H1 (cell line): ENCODE measurements around the gene AVP. TPM values are rescaled to one million over a fixed set of nuclear protein-coding genes. Genes with fewer than 3 reads are reported as not detected.

ENCODE experiments used
- CTCF ChIA-PET: fragments of 300-600 bp; sonication (Branson Sonifier 250); formaldehyde crosslinking; loops from one replicate; lab custom pipeline; 2021; ENCODE audit not compliant: partially characterized antibody; lab: Charles Lee
- POLR2A ChIA-PET: fragments of 300-600 bp; sonication (Branson Sonifier 250); formaldehyde crosslinking; loops from one replicate; lab custom pipeline; 2021; ENCODE audit warnings: inconsistent platforms; ENCODE audit not compliant: partially characterized antibody; lab: Charles Lee
- DNase-seq, 2 experiments: peaks; one replicate each; pipeline versions ENCODE4 v3.0.0 to v3.0.0-alpha.2; 2010 to 2022; ENCODE audit warnings: low spot score in 2 of 2, low read depth in 1 of 2, mixed read lengths in 1 of 2
- FAIRE-seq: peaks from 2 replicates; lab custom pipeline; 2011; peaks lifted over from hg19 to GRCh38; lab: Jason Lieb, UNC
- H2AFZ ChIP-seq: 2 replicates; pipeline ENCODE4 v1.8.1; 2012; ENCODE audit warnings: low read length, inconsistent platforms
- H2AK5ac ChIP-seq: 2 replicates; pipeline ENCODE4 v1.6.1; 2013; ENCODE audit warnings: low read depth, low read length
- H2BK120ac ChIP-seq: replicated peaks from 2 replicates; pipeline ENCODE3; 2013; ENCODE audit warnings: low read depth, low read length, inconsistent platforms
- H2BK12ac ChIP-seq: 2 replicates; pipeline ENCODE4 v1.6.1; 2013; ENCODE audit warnings: low read depth, low read length
- H2BK15ac ChIP-seq: 2 replicates; pipeline ENCODE4 v1.6.1; 2013; ENCODE audit warnings: low read length
- H2BK20ac ChIP-seq: 2 replicates; pipeline ENCODE4 v1.6.1; 2013; ENCODE audit warnings: low read length
- H2BK5ac ChIP-seq: 2 replicates; pipeline ENCODE4 v1.6.1; 2013; ENCODE audit warnings: low read depth, low read length
- H3K14ac ChIP-seq: 2 replicates; pipeline ENCODE4 v1.6.1; 2013; ENCODE audit warnings: inconsistent platforms; ENCODE audit not compliant: insufficient read length
- H3K18ac ChIP-seq: 2 replicates; pipeline ENCODE4 v1.6.1; 2013; ENCODE audit warnings: low read length; ENCODE audit errors: extremely low read depth
- H3K23ac ChIP-seq: 2 replicates; pipeline ENCODE4 v1.6.1; 2013; ENCODE audit warnings: inconsistent platforms; ENCODE audit not compliant: insufficient read length
- H3K23me2 ChIP-seq: 2 replicates; pipeline ENCODE4 v1.6.1; 2013; ENCODE audit warnings: low read depth, low read length
- H3K27ac ChIP-seq: 2 replicates; pipeline ENCODE4 v1.6.1; 2011; ENCODE audit warnings: low read depth, low read length, inconsistent platforms
- H3K27me3 ChIP-seq, 4 experiments: replicated peaks in 1 of 4; 1 replicate in 1 of 4; 2 replicates in 3 of 4; pipeline versions ENCODE4 v1.6.1 to v1.8.1; 2011 to 2013; ENCODE audit warnings: low read length in 3 of 4, mild to moderate bottlenecking in 3 of 4, inconsistent platforms in 2 of 4, mixed read lengths in 2 of 4, moderate library complexity in 1 of 4; ENCODE audit not compliant: control insufficient read depth in 3 of 4, insufficient read depth in 3 of 4; ENCODE audit errors: extremely low read depth in 1 of 4
- H3K36me3 ChIP-seq, 4 experiments: 2 replicates each; pipeline versions ENCODE4 v1.6.1 to v1.8.1; 2011 to 2013; ENCODE audit warnings: mild to moderate bottlenecking in 4 of 4, low read length in 3 of 4, moderate library complexity in 2 of 4, control low read depth in 1 of 4, inconsistent platforms in 1 of 4; ENCODE audit not compliant: insufficient read depth in 4 of 4, control insufficient read depth in 2 of 4
- H3K4ac ChIP-seq: replicated peaks from 2 replicates; pipeline ENCODE3; 2013; ENCODE audit warnings: low read length, low read depth, mixed read lengths, inconsistent platforms; ENCODE audit not compliant: insufficient read length
- H3K4me1 ChIP-seq, 4 experiments: replicated peaks in 1 of 4; 1 replicate in 1 of 4; 2 replicates in 3 of 4; pipeline versions ENCODE4 v1.6.1 to v1.8.1; 2011 to 2013; ENCODE audit warnings: low read length in 3 of 4, inconsistent platforms in 2 of 4, mixed read lengths in 1 of 4; ENCODE audit not compliant: insufficient read depth in 4 of 4, control insufficient read depth in 3 of 4
- H3K4me2 ChIP-seq, 2 experiments: 2 replicates each; pipeline versions ENCODE4 v1.6.1 to v1.8.1; 2011 to 2013; ENCODE audit warnings: low read depth in 2 of 2, low read length in 2 of 2, control low read depth in 1 of 2, inconsistent platforms in 1 of 2, mild to moderate bottlenecking in 1 of 2; ENCODE audit not compliant: insufficient read depth in 1 of 2
- H3K4me3 ChIP-seq, 4 experiments: fragments of 200-600, 300-600 bp in 1 of 4; sonication (generic), shearing (Covaris generic), sonication (Bioruptor Twin) in 1 of 4; 2 replicates each; pipeline versions ENCODE4 v1.5.1 to v1.8.1; 2011 to 2016; ENCODE audit warnings: low read length in 4 of 4, low read depth in 3 of 4, control low read depth in 2 of 4, inconsistent platforms in 2 of 4, mild to moderate bottlenecking in 2 of 4, mixed read lengths in 1 of 4, moderate library complexity in 1 of 4; ENCODE audit not compliant: insufficient read depth in 2 of 4; ENCODE audit errors: extremely low read depth in 1 of 4
- H3K56ac ChIP-seq: replicated peaks from 2 replicates; pipeline ENCODE3; 2013; ENCODE audit warnings: low read depth, mild to moderate bottlenecking, mixed read lengths, low read length, inconsistent platforms; ENCODE audit not compliant: insufficient read length
- H3K79me1 ChIP-seq: 2 replicates; pipeline ENCODE4 v1.6.1; 2013; ENCODE audit warnings: low read depth, low read length, control low read depth
- H3K79me2 ChIP-seq, 2 experiments: 2 replicates each; pipeline versions ENCODE4 v1.6.1 to v1.8.1; 2012 to 2013; ENCODE audit warnings: low read length in 2 of 2, mild to moderate bottlenecking in 2 of 2, inconsistent platforms in 1 of 2; ENCODE audit not compliant: insufficient read depth in 2 of 2, control insufficient read depth in 1 of 2
- H3K9ac ChIP-seq, 4 experiments: replicated peaks in 1 of 4; 1 replicate in 1 of 4; 2 replicates in 3 of 4; pipeline versions ENCODE4 v1.6.1 to v1.8.1; 2011 to 2013; ENCODE audit warnings: low read depth in 3 of 4, low read length in 3 of 4, control low read depth in 2 of 4, mild to moderate bottlenecking in 2 of 4, moderate library complexity in 2 of 4, inconsistent platforms in 1 of 4; ENCODE audit errors: extremely low read depth in 1 of 4
- H3K9me3 ChIP-seq, 2 experiments: 2 replicates each; pipeline versions ENCODE4 v1.6.1 to v1.8.1; 2012 to 2013; ENCODE audit warnings: mild to moderate bottlenecking in 2 of 2, moderate library complexity in 2 of 2, control low read depth in 1 of 2, inconsistent platforms in 1 of 2, low read depth in 1 of 2, low read length in 1 of 2, mixed read lengths in 1 of 2; ENCODE audit not compliant: insufficient read depth in 2 of 2
- H4K20me1 ChIP-seq, 2 experiments: replicated peaks in 1 of 2; 2 replicates each; pipeline versions ENCODE3 to v1.8.1; 2011 to 2013; ENCODE audit warnings: inconsistent platforms in 2 of 2, low read length in 2 of 2, mild to moderate bottlenecking in 1 of 2; ENCODE audit not compliant: insufficient read depth in 2 of 2, control insufficient read depth in 1 of 2
- H4K5ac ChIP-seq: 2 replicates; pipeline ENCODE4 v1.6.1; 2013; ENCODE audit warnings: low read length, low read depth, mixed read lengths, inconsistent platforms; ENCODE audit not compliant: insufficient read length
- H4K8ac ChIP-seq: 2 replicates; pipeline ENCODE4 v1.8.0; 2013; ENCODE audit warnings: mild to moderate bottlenecking, moderate library complexity, low read length, inconsistent platforms; ENCODE audit not compliant: insufficient read depth; ENCODE audit errors: extremely low read depth
- H4K91ac ChIP-seq: replicated peaks from 2 replicates; pipeline ENCODE3; 2013; ENCODE audit warnings: low read length, mixed read lengths, inconsistent platforms; ENCODE audit not compliant: insufficient read length
- CHD1 ChIP-seq: IDR thresholded peaks from 2 replicates; pipeline ENCODE4 v1.6.1; 2012; ENCODE audit warnings: low read depth, low read length, improper control_type of control experiment
- CTBP2 ChIP-seq: IDR thresholded peaks from 2 replicates; pipeline ENCODE4 v1.7.0; 2011; ENCODE audit warnings: borderline replicate concordance, mild to moderate bottlenecking, moderate library complexity, mixed read lengths, low read length; ENCODE audit not compliant: insufficient read depth, insufficient read length
- E2F6 ChIP-seq: IDR thresholded peaks from 2 replicates; pipeline ENCODE4 v1.6.1; 2012; ENCODE audit warnings: inconsistent platforms
- EGR1 ChIP-seq: IDR thresholded peaks from 2 replicates; pipeline ENCODE4 v1.6.1; 2011; ENCODE audit warnings: low read depth, low read length, borderline replicate concordance
- JUND ChIP-seq: IDR thresholded peaks from 2 replicates; pipeline ENCODE4 v1.6.1; 2011; ENCODE audit warnings: mild to moderate bottlenecking, improper control_type of control experiment, low read length
- KDM1A ChIP-seq: fragments of 200-600, 300-600 bp; sonication (generic); IDR thresholded peaks from 2 replicates; pipeline ENCODE4 v1.7.1; 2016; ENCODE audit warnings: mild to moderate bottlenecking, low read length, borderline replicate concordance
- POLR2AphosphoS5 ChIP-seq: IDR thresholded peaks from 2 replicates; pipeline ENCODE4 v1.6.1; 2011; ENCODE audit warnings: low read depth, low read length
- RFX5 ChIP-seq: IDR thresholded peaks from 2 replicates; pipeline ENCODE4 v1.6.1; 2011; ENCODE audit warnings: low read depth, low read length, improper control_type of control experiment, borderline replicate concordance
- RXRA ChIP-seq: IDR thresholded peaks from 2 replicates; pipeline ENCODE4 v1.6.1; 2011; ENCODE audit warnings: low read depth, mild to moderate bottlenecking, low read length, moderate library complexity; ENCODE audit not compliant: insufficient read depth
- SAP30 ChIP-seq: fragments of 300-600 bp; sonication (generic); IDR thresholded peaks from 2 replicates; pipeline ENCODE4 v1.7.1; 2012; ENCODE audit warnings: low read length, moderate library complexity, mild to moderate bottlenecking, inconsistent platforms; ENCODE audit not compliant: insufficient read depth, insufficient replicate concordance
- SIN3A ChIP-seq, 2 experiments: IDR thresholded peaks in 1 of 2; conservative IDR thresholded peaks in 1 of 2; 2 replicates each; pipeline ENCODE4 v1.6.1; 2011 to 2012; ENCODE audit warnings: low read length in 2 of 2, improper control_type of control experiment in 1 of 2, low read depth in 1 of 2, mild to moderate bottlenecking in 1 of 2
- SP1 ChIP-seq: IDR thresholded peaks from 2 replicates; pipeline ENCODE4 v1.6.1; 2011; ENCODE audit warnings: low read depth, low read length
- SP4 ChIP-seq: IDR thresholded peaks from 2 replicates; pipeline ENCODE4 v1.6.1; 2012; ENCODE audit warnings: low read length, inconsistent platforms
- WGBS, 2 experiments: shearing (Covaris generic) in 1 of 2; methylation state at CpG; one replicate each; pipeline versions ENCODE4 v1.1.6 to v1.1.7; 2013 to 2015; ENCODE audit warnings: low lambda C conversion rate in 2 of 2, mixed read lengths in 2 of 2, inconsistent platforms in 1 of 2, low coverage in 1 of 2, missing lambda C conversion rate in 1 of 2; ENCODE audit not compliant: insufficient replicate concordance in 2 of 2, insufficient coverage in 1 of 2, insufficient read length in 1 of 2; ENCODE audit errors: extremely low coverage in 1 of 2, missing lambda C conversion rate in 1 of 2; 5-methylcytosine and 5-hydroxymethylcytosine counted together
- polyA plus RNA-seq, 7 experiments: library from polyadenylated mRNA; depleted of rRNA in 3 of 7; stranded (reverse) in 5 of 7; unstranded in 2 of 7; fragments of >200 nt in 5 of 7; fragments of 200-250 nt in 2 of 7; gene quantifications; 1 replicate in 5 of 7; 2 replicates in 1 of 7; 4 replicates in 1 of 7; pipeline versions ENCODE4 v1.2.1 to v1.2.3, GENCODE V29; 2011 to 2013; ENCODE audit warnings: missing spikeins in 2 of 7, mixed read lengths in 2 of 7
- total RNA-seq: library from RNA; stranded (reverse); fragmentation: NEBNext Ultra II Directional; extraction: Animal tissue kit (Norgen Biotek cat#: 25700); gene quantifications from 2 replicates; pipeline ENCODE4 v1.2.1, GENCODE V29; 2021

AVP gene
- total and polyA plus RNA-seq, 2 of the 8 experiments (the other 6 are each of a cell fraction or from before 2014, with no cell fraction given), result 0.18 TPM; not detected in 1

GRCh38 chr20:3080939-3081388 is 3.6 kb downstream of the AVP start:
- H3K18ac ChIP-seq, result no peak overlapping the region
- H2AK5ac ChIP-seq, result no peak overlapping the region
- no peak overlapping the region for H2BK120ac ChIP-seq
- no peaks in the 10 kb centered on the region for H3K36me3 ChIP-seq
- WGBS, 2 experiments, result 84% methylated on average over 6 of the region's 6 CpGs; no CpG with 5 or more reads in 1 of the 2 experiments
- H3K9ac ChIP-seq, result no peak overlapping the region
- H3K23ac ChIP-seq, result no peak overlapping the region
- no peak overlapping the region for H3K4ac ChIP-seq
- peaks cover 11% of the 10 kb centered on the region; the same call in 1 of the 2 replicates for H3K23me2 ChIP-seq
- no peak overlapping the region for H3K56ac ChIP-seq
- H2AFZ ChIP-seq, result no peak overlapping the region
- no peaks in the 10 kb centered on the region for H4K20me1 ChIP-seq
- H4K91ac ChIP-seq, result no peak overlapping the region
- H3K4me1 ChIP-seq, result peaks cover 0 to 8% (median 6%) of the 10 kb centered on the region in 4 experiments; a peak in 5 of 7 replicates
- no peak overlapping the region for H3K4me2 ChIP-seq
- H2BK20ac ChIP-seq, result no peak overlapping the region
- ChIA-PET CTCF (interaction anchor here (4.1 kb wide), 1 partner anchor 12 kb away, joined by 14 read pairs; no protein-coding TSS in a partner anchor), POLR2A (no interaction called here)
- peaks cover 27 to 43% (median 37%) of the 10 kb centered on the region in 4 experiments for H3K27me3 ChIP-seq
- no peak overlapping the region for H4K5ac ChIP-seq
- no peak overlapping the region for H3K27ac ChIP-seq
- no peak overlapping the region for H3K14ac ChIP-seq
- H3K79me1 ChIP-seq, result no peaks in the 10 kb centered on the region
- H2BK12ac ChIP-seq, result no peak overlapping the region
- FAIRE-seq, result no peak
- H2BK5ac ChIP-seq, result no peak overlapping the region
- H2BK15ac ChIP-seq, result no peak overlapping the region
- DNase-seq, result no peak
- H3K79me2 ChIP-seq, result no peaks in the 10 kb centered on the region
- H3K4me3 ChIP-seq, result no peak overlapping the region
- H4K8ac ChIP-seq, result no peak overlapping the region; the same call in 1 of the 2 replicates
- H3K9me3 ChIP-seq, result no peaks in the 10 kb centered on the region
- no peak for TF ChIP-seq RXRA
- TF ChIP-seq SAP30, result no peak
- no peak for TF ChIP-seq SIN3A (conservative IDR thresholded peaks at IDR 0.05 in 1 of 2, IDR thresholded peaks at IDR 0.05 in 1 of 2; ENCODE audit: low read depth in 1 of 2, low read length in 2 of 2)
- TF ChIP-seq CTBP2, result no peak
- no peak for TF ChIP-seq POLR2AphosphoS5
- TF ChIP-seq E2F6, result no peak
- TF ChIP-seq RFX5, result no peak
- no peak for TF ChIP-seq CHD1
- no peak for TF ChIP-seq EGR1
- TF ChIP-seq KDM1A, result no peak
- TF ChIP-seq SP4, result no peak
- TF ChIP-seq SP1, result no peak
- TF ChIP-seq JUND, result no peak
